Islet precursor cell (in vitro differentiated cells): ENCODE data around the gene ASIC5.
"Not testable (repeated sequence)": the region's sequence is repeated elsewhere in the genome, so short reads cannot be mapped to it uniquely, and the experiment has no call there.

Source experiments
- DNase-seq: peaks from one replicate; pipeline ENCODE4 v3.0.0-alpha.2; 2018

The ASIC5 gene

GRCh38 chr4:155799116-155799793 lies 66.8 kb downstream of the ASIC5 start:
- no peak for DNase-seq

GRCh38 chr4:155797581-155797980 lies 68.5 kb downstream of the ASIC5 start:
- DNase-seq = not testable (repeated sequence)

GRCh38 chr4:155795991-155796390 lies 70.1 kb downstream of the ASIC5 start:
- DNase-seq = no peak

GRCh38 chr4:155794589-155795236 lies 71.4 kb downstream of the ASIC5 start:
- no peak for DNase-seq

- DNase-seq = no peak
Observed at GRCh38 chr4:155789982-155790381, 76.1 kb downstream of the ASIC5 start.

GRCh38 chr4:155789391-155789790 lies 76.7 kb downstream of the ASIC5 start:
- no peak for DNase-seq

- no peak for DNase-seq
Observed at GRCh38 chr4:155787113-155787710, 78.9 kb downstream of the ASIC5 start.

- no peak for DNase-seq
Observed at GRCh38 chr4:155785828-155786227, 80.2 kb downstream of the ASIC5 start.

GRCh38 chr4:155784637-155785036 lies 81.4 kb downstream of the ASIC5 start:
- DNase-seq = no peak

GRCh38 chr4:155781249-155781831 lies 84.7 kb downstream of the ASIC5 start:
- DNase-seq = no peak

GRCh38 chr4:155780775-155781174 lies 85.3 kb downstream of the ASIC5 start:
- DNase-seq = no peak
